ENCODE data around the gene NEO1. TPM values are rescaled to one million over a fixed set of nuclear protein-coding genes. Genes with fewer than 3 reads are reported as not detected.
A peak's percentile ranks its signal among the peaks of the same experiment; 100 is the strongest.

Gene NEO1
- total RNA-seq, 2 experiments from 2014 or later = 3.4 to 6.3 TPM

DNA sequence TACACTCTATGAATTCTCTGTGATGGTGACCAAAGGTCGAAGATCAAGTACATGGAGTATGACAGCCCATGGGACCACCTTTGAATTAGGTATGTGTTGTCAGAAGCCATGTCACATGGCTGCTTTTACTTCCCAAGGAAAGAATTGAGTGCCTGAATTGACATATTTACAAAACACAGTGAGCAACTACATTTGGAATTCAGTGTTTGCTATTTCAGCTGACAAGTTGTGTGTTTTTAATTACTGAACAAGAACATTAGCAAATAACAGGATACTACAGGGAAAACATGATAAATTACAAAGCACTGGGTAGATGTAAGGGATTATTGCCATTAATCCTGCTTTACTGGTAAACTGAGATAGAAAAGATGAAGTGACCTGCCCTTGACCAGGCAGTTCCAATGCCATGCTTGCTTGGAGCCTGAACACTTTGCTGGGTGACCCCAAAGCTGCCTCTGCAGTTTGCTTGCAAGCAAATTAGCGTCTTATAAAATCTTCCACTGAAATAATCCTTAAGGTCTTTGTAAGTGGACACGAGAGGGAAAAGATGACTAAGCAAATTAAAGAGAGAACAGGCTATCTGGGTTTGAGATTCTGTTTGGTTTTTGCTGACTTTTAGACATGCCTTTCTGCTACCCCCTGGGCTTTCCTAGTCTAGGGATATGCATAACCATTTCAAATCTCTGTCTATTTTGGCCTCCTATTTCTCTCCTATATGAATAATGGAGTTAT is 218.3 kb downstream of the NEO1 start:
- Mint-ChIP-seq H3K36me3 (no peaks in the 10 kb centered on the region), H3K27me3 (peaks cover 4% of the 10 kb centered on the region), H3K9me3 (no peaks in the 10 kb centered on the region), H3K4me1 (peaks cover 4% of the 10 kb centered on the region), H3K4me3 (no peak overlapping the region), H3K27ac (no peak overlapping the region)
- POLR2A ChIA-PET = no interaction called here
- ATAC-seq (ENCODE audit: low read depth) = no peak
- no peak for DNase-seq

- peak overlapping the region; percentile 48 for H3K4me3 Mint-ChIP-seq
- POLR2A ChIA-PET = no interaction called here
- DNase-seq = no peak
- peaks cover 4% of the 10 kb centered on the region for H3K4me1 Mint-ChIP-seq
- H3K27ac Mint-ChIP-seq = no peak overlapping the region
- no peaks in the 10 kb centered on the region for H3K9me3 Mint-ChIP-seq
- peak; percentile 47 for ATAC-seq (ENCODE audit: low read depth)
- peaks cover 4% of the 10 kb centered on the region for H3K27me3 Mint-ChIP-seq
- H3K36me3 Mint-ChIP-seq = no peaks in the 10 kb centered on the region
Measured at GRCh38 chr15:73273181-73274002, 221.1 kb downstream of the NEO1 start.

- Mint-ChIP-seq H3K36me3 (no peaks in the 10 kb centered on the region), H3K4me1 (peaks cover 4% of the 10 kb centered on the region), H3K4me3 (no peak overlapping the region), H3K27me3 (peaks cover 4% of the 10 kb centered on the region), H3K9me3 (no peaks in the 10 kb centered on the region), H3K27ac (no peak overlapping the region)
- ATAC-seq (ENCODE audit: low read depth) (no peak), DNase-seq (no peak)
- POLR2A ChIA-PET = no interaction called here
Measured at GRCh38 chr15:73275862-73276261, 223.6 kb downstream of the NEO1 start.

DNA sequence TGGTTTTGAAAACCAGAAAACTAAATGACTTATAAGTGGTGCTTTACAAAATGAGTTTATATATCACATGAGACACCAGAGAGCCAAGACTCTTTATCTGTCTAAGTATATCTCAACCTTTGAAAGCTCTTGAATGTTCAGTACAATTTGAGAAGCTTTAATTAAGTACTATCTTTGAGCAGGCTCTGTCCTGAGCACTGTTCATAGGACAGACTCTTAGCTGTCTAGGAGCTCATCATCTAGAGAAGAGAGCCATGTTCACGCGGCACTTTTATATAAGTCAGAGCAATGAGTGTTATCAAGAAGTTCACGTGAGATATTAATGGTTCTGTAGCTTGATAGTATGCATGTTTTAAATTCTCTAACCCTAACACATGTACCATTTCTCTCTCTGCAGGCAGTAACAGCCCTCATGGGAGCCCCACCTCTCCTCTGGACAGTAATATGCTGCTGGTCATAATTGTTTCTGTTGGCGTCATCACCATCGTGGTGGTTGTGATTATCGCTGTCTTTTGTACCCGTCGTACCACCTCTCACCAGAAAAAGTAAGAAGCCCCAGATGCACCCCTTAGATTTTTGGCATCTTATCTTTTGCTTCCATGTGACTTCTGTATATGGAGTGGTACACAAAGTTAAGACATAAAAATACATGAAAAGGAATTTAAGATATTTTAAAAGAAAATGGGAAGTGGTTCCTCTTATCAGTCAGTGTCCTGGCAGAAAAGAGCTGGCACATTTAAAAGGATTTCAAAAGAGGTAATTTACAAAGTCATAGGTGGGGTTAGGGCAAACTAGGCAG is 230.5 kb downstream of the NEO1 start:
- no peak overlapping the region for H3K27ac Mint-ChIP-seq
- POLR2A ChIA-PET = no interaction called here
- H3K4me3 Mint-ChIP-seq = no peak overlapping the region
- no peaks in the 10 kb centered on the region for H3K36me3 Mint-ChIP-seq
- H3K4me1 Mint-ChIP-seq = no peaks in the 10 kb centered on the region
- ATAC-seq (ENCODE audit: low read depth) (no peak), DNase-seq (no peak)
- H3K9me3 Mint-ChIP-seq = no peaks in the 10 kb centered on the region
- no peaks in the 10 kb centered on the region for H3K27me3 Mint-ChIP-seq

- Mint-ChIP-seq H3K36me3 (no peaks in the 10 kb centered on the region), H3K4me1 (no peaks in the 10 kb centered on the region), H3K27me3 (no peaks in the 10 kb centered on the region), H3K4me3 (no peak overlapping the region), H3K9me3 (no peaks in the 10 kb centered on the region), H3K27ac (no peak overlapping the region)
- POLR2A ChIA-PET = no interaction called here
- DNase-seq (no peak), ATAC-seq (ENCODE audit: low read depth) (no peak)
Measured at GRCh38 chr15:73283366-73283962, 231.2 kb downstream of the NEO1 start.

DNA sequence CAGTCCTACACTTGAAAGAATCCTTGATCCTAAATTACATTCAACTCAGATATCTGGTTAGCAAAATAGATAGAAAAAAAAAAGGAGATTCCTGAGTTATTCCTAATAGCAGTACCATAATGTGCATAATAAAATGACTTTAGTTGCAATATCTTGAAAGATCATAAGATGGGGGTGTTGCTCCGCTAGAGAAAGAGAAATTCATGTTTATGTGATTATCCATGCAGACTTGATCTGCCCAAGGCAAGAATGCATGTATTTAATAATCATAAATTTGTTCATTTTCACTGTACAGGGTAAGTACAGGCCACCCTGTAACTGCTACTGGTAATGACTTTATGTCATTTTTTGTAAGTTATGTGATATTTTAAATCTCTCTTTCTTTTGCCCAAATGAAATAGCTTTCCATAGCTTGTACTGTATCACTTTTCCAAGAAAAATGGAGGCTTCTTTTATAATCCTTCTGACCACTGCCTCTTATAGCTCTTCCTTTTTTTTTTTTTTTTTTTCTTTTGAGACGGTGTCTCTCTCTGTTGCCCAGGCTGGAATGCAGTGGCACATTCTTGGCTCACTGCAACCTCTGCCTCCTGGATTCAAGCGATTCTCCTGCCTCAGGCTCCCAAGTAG is 231.9 kb downstream of the NEO1 start:
- DNase-seq (no peak), ATAC-seq (ENCODE audit: low read depth) (no peak)
- no peaks in the 10 kb centered on the region for H3K36me3 Mint-ChIP-seq
- no peak overlapping the region for H3K27ac Mint-ChIP-seq
- no peaks in the 10 kb centered on the region for H3K27me3 Mint-ChIP-seq
- no peak overlapping the region for H3K4me3 Mint-ChIP-seq
- no peaks in the 10 kb centered on the region for H3K4me1 Mint-ChIP-seq
- POLR2A ChIA-PET = no interaction called here
- no peaks in the 10 kb centered on the region for H3K9me3 Mint-ChIP-seq

DNA sequence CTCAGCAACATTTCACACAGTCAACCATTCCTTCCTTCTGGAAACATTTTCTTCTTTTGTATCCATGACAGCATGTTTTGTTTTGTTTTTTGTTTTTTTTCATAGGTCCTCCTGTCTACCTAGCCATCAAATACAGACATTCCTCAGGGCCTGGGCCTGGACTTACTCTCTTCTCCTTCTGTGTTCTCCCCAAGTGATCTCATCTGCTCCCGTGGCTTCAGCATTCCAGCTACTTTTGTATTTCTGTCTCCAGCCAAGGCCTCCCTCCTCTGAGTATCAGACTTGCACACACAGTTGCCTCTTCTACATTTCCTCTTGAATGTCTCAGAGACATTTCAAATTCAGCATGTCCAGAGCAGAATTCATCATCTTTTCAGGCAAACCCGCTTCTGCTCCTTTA is 234.0 kb downstream of the NEO1 start:
- ATAC-seq (ENCODE audit: low read depth) (no peak), DNase-seq (no peak)
- Mint-ChIP-seq H3K9me3 (no peaks in the 10 kb centered on the region), H3K4me3 (no peak overlapping the region), H3K27me3 (no peaks in the 10 kb centered on the region), H3K27ac (no peak overlapping the region), H3K4me1 (no peaks in the 10 kb centered on the region), H3K36me3 (no peaks in the 10 kb centered on the region)
- POLR2A ChIA-PET = no interaction called here

DNA sequence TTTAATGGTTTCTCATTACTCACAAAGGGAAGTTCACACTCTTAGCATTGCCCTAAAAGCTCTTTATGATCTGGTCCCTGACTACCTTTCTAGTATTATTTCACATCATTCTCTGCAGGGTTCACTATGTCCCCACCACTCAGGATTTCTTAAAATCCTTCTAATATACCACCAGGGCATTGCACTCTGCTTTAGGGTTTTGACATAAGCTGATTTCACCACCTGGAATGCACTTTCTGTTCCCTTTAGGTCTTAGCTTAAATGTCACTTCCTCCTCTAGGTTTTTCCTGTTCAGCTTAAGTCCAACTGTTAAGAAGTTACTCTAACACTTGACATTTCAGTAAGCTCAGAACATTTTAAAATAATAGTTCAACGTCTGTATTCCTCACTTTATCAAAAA is 234.8 kb downstream of the NEO1 start:
- no peak overlapping the region for H3K4me3 Mint-ChIP-seq
- no peaks in the 10 kb centered on the region for H3K9me3 Mint-ChIP-seq
- H3K27me3 Mint-ChIP-seq = no peaks in the 10 kb centered on the region
- POLR2A ChIA-PET = no interaction called here
- H3K36me3 Mint-ChIP-seq = no peaks in the 10 kb centered on the region
- DNase-seq (no peak), ATAC-seq (ENCODE audit: low read depth) (no peak)
- no peak overlapping the region for H3K27ac Mint-ChIP-seq
- H3K4me1 Mint-ChIP-seq = no peaks in the 10 kb centered on the region

DNA sequence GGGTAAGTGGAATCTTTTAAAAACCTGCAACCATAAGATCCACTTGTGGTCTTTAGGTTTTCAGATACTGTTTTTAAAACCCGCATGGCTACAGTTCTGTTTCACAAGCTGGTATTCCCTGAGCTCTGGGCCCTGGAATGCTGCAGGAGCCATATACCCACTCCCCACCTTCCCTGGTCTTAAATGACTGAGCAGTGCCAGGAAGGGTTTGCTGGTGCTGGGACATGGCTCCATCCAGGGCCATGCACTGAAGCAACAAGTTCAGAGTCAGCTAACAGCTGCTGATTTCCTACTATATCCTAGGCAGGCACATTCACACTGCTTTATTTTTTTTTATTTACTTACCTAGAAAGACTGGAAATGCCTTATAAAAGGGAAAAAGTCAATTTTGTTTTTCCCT is 239.2 kb downstream of the NEO1 start:
- Mint-ChIP-seq H3K27ac (no peak overlapping the region), H3K4me1 (no peaks in the 10 kb centered on the region), H3K36me3 (no peaks in the 10 kb centered on the region), H3K27me3 (no peaks in the 10 kb centered on the region), H3K4me3 (no peak overlapping the region), H3K9me3 (no peaks in the 10 kb centered on the region)
- POLR2A ChIA-PET = interaction anchor here (0.6 kb wide), 2 partner anchors 12 to 733 kb away, joined by 3 to 4 read pairs; no protein-coding TSS in a partner anchor
- no peak for DNase-seq
- ATAC-seq (ENCODE audit: low read depth) = no peak

- no peaks in the 10 kb centered on the region for H3K4me1 Mint-ChIP-seq
- no peaks in the 10 kb centered on the region for H3K36me3 Mint-ChIP-seq
- no peak for ATAC-seq (ENCODE audit: low read depth)
- no peak for DNase-seq
- H3K27me3 Mint-ChIP-seq = peaks cover 2% of the 10 kb centered on the region
- no peak overlapping the region for H3K27ac Mint-ChIP-seq
- no peaks in the 10 kb centered on the region for H3K9me3 Mint-ChIP-seq
- POLR2A ChIA-PET = no interaction called here
- H3K4me3 Mint-ChIP-seq = no peak overlapping the region
Measured at GRCh38 chr15:73293773-73294172, 241.5 kb downstream of the NEO1 start.

- H3K9me3 Mint-ChIP-seq = no peaks in the 10 kb centered on the region
- H3K27ac Mint-ChIP-seq = no peak overlapping the region
- ATAC-seq (ENCODE audit: low read depth) (no peak), DNase-seq (no peak)
- POLR2A ChIA-PET = no interaction called here
- no peak overlapping the region for H3K4me3 Mint-ChIP-seq
- H3K27me3 Mint-ChIP-seq = peaks cover 2% of the 10 kb centered on the region
- no peaks in the 10 kb centered on the region for H3K4me1 Mint-ChIP-seq
- H3K36me3 Mint-ChIP-seq = no peaks in the 10 kb centered on the region
Measured at GRCh38 chr15:73295630-73296286, 243.5 kb downstream of the NEO1 start.

DNA sequence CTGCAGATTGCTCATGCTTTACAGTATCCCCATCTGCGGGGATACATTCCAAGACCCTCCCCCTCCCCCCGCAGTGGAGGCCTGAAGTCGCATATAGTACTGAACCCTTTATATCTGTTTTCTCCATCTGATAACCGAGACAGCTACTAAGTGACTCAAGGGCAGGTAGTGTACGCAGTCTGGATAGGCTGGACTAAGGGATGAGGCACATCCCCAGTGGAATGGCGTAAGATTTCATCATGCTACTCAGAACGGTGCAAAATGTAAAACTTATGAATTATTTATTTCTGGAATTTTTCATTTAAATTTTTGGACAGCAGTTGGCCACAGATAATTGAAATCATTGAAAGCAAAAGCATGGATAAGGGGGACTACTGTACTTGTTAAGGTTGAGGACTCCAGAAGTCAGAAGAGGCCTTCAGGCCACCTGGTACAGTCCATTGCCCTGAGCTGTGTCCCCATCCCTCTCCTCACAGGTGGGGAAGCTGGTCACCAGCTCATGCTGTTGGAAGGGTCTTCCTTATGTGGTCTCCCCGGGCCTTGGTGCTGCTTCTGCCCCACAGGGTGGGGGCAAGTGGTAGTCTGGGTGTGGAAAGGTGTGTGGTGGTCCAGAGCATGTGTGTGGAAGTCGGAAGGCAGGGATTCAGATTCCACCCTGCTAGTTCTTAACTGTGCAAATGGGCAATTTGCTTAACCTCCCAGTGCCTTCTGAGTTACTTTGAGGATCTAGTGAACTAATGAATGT is 244.5 kb downstream of the NEO1 start:
- no peak overlapping the region for H3K27ac Mint-ChIP-seq
- no peak for ATAC-seq (ENCODE audit: low read depth)
- no peaks in the 10 kb centered on the region for H3K36me3 Mint-ChIP-seq
- H3K27me3 Mint-ChIP-seq = peaks cover 2% of the 10 kb centered on the region
- no peaks in the 10 kb centered on the region for H3K4me1 Mint-ChIP-seq
- H3K4me3 Mint-ChIP-seq = no peak overlapping the region
- DNase-seq = no peak
- POLR2A ChIA-PET = no interaction called here
- H3K9me3 Mint-ChIP-seq = no peaks in the 10 kb centered on the region

All from activated naive CD8-positive, alpha-beta T cell treated with anti-CD3 and anti-CD28 coated beads, Interleukin-2, amount 10 ng/mL, durations not matched to agents 7 days and 5 days (primary cell).